ENCODE measurements around the gene HTN3.
"Not testable (repeated sequence)": the region's sequence is repeated elsewhere in the genome, so short reads cannot be mapped to it uniquely, and the experiment has no call there.

HTN3 gene

DNA sequence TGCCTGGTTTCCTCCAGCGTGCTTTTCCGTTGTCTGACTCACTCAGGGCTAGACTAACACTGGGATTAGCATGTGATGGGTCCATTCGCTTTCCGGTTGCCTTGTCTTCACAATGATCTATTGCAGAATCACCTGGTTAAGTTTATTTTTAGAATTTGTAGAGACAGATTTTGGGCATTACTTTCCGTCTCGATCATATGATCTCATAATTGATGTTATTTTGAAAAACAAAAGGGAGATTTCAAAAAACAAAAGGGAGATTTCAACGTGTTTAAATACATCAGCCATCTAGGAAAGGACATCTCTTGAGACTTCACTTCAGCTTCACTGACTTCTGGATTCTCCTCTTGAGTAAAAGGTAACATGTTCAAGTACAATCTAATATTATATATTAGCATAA lies at the start of gene HTN3:
HTN3 (plus strand) TSS at position 301 of the 400 bp plus-strand sequence. CDS start 2,282 bp downstream, outside the sequence.
- in situ Hi-C loops (cut with MboI; ENCODE audit: low sequenced_read_pairs): not testable (repeated sequence)

DNA sequence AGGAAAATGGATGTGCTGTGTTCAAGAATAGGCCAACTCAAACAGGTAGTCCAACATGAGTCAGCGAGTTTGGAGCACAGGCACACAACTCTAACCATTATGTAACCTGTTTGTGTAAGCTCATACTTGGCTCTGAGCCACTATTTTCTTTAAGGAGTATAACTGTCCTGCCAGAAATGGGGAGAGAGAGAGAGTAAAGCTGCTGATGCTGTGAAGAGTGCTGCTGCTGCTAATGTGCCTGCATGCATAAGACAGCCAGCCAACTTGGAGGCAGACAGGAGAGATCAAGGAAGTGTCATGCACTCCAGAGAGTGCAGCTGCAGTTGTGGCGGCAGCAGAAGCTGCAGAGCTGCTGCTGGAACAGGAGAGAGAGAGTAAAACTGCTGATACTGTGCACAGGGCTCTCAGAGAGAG lies 44.2 kb upstream of the HTN3 start:
- in situ Hi-C loops (cut with MboI; ENCODE audit: low sequenced_read_pairs): no loop called here

DNA sequence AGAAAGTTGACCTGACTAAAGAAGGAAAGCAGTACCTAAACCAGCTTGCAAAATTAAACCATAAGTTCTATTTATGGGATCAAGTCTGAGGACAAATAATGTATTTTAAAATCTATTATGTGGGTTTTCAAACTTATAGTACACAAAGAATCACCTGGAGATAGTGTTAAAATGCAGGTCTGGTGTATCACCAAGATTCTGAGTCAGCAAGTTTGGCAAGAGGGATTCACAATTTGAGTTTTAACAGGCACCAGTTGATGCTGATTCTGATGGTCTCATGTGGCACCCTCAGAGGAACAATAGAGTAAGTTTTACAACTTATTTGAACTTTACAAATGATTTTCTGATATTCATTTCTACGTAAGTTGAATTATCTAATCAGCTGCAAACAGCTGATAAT lies 41.6 kb upstream of the HTN3 start:
- in situ Hi-C loops (cut with MboI; ENCODE audit: low sequenced_read_pairs): no loop called here

DNA sequence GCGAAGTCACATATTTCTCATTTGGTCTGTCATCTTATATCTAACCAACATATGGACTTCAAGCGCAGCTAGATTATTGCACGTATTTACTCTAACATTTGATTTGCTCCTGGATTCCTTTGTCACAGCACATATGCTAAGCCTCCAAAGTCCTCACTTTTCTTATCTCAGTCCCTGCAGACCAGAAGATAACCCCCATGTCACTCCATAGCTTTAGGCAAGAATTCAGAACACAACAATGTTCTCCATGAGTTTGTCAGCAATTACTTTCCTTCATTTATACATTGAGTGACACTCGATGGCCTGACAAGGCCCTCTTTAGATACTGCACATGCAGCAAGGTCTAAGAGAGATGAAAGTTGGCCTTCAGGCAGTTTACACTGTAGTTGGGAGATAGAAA lies 37.2 kb upstream of the HTN3 start:
- in situ Hi-C loops (cut with MboI; ENCODE audit: low sequenced_read_pairs): no loop called here

DNA sequence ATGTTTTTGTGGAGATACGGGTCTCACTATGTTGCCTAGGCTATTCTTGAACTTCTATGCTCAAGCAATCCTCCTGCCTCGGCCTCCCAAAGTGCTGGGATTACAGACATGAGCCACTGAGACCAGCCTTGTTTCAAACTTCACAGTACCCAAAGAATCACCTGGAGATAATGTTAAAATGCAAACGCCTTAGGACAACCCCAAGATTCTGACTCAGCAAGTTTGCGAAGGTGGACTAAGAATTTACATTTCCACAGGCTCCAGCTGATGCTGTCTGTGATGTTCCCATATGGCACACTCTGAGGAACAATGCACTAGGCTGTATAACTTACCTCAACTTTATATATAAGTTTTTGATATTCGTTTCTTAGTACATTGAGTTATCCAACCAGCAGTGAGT lies 33.5 kb upstream of the HTN3 start:
- in situ Hi-C loops (cut with MboI; ENCODE audit: low sequenced_read_pairs): no loop called here

DNA sequence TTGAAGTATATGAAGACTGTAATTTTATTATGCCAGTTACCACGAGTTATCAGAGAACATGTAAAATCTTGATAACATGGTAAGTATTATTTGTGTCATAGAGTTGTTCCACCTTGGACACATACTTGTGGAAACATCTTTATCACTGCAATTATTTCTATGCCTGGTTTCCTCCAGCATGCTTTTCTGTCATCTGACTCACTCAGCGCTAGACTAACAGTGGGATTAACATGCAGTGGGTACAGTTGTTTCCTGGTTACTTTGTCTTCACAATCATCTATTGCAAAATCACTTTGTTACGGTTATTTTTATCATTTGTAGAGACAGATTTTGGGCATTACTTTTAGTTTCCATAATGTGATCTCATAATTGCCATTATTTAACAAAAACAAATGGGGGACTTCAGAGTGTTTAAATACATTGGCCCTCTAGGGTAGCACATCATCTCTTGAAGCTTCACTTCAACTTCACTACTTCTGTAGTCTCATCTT lies 32.7 kb upstream of the HTN3 start, which contains the start of gene STATH:
STATH (plus strand) TSS at position 441 of the 491 bp plus-strand sequence. CDS start 2,472 bp downstream, outside the sequence.
- in situ Hi-C loops (cut with MboI; ENCODE audit: low sequenced_read_pairs): no loop called here

DNA sequence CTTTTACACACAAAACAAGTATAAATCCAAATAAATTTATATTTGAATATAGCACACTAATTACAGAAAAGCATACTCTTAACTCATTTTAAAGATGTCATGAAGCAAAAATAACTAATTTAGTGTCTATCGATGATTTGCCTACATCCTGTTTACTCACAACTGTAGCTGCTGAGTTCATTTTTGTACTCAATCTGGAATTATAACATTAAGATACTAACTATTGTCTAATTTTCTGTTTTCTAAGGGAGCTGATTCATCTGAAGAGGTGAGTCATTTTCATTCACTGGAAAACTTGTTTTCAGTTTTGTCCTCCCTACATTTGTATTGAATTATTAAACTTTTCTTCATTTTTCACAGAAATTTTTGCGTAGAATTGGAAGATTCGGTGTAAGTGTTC lies 28.8 kb upstream of the HTN3 start:
- in situ Hi-C loops (cut with MboI; ENCODE audit: low sequenced_read_pairs): no loop called here

DNA sequence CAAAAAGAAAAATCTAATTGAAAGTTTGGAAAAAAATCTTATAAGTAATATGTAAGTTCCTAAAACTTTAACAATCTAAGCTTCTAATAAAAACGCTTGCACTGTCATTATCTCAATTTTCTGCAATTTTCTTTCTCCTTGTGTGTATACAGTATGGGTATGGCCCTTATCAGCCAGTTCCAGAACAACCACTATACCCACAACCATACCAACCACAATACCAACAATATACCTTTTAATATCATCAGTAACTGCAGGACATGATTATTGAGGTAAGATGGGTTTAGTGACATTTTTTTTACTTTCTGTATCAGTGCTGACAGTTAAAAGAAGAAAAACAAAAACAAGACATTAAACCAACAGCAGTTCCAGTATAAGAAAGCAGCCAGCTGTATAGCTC lies 27.5 kb upstream of the HTN3 start:
- in situ Hi-C loops (cut with MboI; ENCODE audit: low sequenced_read_pairs): no loop called here

DNA sequence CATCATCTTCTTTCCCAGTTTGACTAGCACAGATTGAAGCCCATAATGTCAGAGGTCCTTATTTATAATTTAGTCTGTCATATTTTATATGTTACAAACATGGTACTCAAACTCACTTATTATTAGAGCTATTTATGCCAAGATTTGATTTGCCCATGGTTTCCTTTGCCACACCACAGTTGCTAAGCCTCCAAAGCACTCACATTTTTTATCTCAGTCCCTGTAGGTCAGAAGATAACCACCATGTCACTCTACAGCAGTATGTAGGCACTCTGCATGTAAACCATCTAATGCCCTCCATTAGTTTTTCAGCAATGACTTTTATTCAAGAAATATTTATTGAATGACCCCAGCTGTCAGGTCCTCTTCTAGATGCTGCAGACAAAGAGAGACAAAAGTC lies 25.8 kb upstream of the HTN3 start:
- in situ Hi-C loops (cut with MboI; ENCODE audit: low sequenced_read_pairs): no loop called here

DNA sequence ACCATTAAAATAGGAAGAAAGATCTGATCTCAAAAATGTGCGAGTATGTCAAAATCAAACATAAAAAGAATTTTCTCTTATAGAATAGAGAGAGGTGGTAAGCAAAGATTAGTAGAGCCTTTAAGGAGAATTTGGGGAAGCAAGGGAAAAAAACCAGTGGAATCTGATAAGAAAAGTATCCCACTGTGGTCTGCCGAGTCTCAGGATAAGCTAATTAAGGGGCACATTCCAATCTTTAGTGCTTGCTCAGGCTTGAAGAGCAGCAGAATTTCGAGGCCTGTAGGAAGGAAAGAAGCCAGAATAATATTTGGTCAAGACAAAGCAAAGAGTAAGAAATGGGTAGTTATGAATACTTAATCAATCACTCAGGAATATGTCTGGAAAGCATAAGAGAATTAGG lies 19.5 kb upstream of the HTN3 start:
- in situ Hi-C loops (cut with MboI; ENCODE audit: low sequenced_read_pairs): no loop called here

DNA sequence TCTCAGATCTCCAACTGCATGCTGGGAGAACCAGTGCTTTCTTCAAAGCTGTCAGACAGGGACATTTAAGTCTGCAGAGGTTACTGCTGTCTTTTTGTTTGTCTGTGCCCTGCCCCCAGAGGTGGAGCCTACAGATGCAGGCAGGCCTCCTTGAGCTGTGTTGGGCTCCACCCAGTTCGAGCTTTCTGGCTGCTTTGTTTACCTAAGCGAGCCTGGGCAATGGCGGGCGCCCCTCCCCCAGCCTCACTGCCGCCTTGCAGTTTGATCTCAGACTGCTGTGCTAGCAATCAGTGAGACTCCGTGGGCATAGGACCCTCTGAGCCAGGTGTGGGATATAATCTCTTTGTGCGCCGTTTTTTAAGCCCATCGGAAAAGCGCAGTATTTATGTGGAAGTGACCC lies 9.3 kb upstream of the HTN3 start:
- in situ Hi-C loops (cut with MboI; ENCODE audit: low sequenced_read_pairs): not testable (repeated sequence)

DNA sequence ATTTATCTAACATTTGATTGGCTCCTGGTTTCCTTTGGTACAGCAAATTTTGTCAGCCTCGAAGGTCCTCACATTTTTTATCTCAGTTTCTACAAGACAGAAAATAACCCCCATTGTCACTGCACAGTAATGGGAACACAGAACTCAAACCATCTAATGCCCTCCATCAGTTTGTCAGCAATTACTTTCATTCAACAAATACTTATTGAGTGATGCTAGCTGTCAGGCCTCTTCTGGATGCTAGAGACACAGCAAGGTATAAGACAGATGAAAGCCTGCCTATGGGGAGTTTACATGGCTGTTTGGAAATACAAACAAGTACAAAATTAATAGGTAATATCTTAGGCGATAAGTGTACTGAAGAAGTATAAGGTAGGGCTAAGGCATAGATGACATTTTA lies 5.0 kb upstream of the HTN3 start:
- in situ Hi-C loops (cut with MboI; ENCODE audit: low sequenced_read_pairs): no loop called here

DNA sequence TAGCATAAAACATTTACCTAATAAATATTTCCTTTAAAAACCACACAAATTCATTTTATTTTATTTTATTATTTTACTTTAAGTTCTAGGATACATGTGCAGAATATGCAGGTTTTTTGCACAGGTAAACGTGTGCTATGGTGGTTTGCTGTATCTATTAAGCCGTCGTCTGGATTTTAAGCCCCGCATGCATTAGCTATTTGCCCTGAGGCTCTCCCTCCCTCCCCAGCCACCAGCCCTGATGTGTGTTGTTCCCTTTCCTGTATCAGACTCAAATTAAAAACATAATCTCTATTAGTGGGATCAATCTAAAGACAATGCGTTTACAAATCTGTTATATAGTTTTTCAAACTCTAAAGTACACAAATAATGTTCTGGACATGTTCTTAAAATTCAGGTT lies 1.2 kb upstream of the HTN3 start:
- in situ Hi-C loops (cut with MboI; ENCODE audit: low sequenced_read_pairs): no loop called here

DNA sequence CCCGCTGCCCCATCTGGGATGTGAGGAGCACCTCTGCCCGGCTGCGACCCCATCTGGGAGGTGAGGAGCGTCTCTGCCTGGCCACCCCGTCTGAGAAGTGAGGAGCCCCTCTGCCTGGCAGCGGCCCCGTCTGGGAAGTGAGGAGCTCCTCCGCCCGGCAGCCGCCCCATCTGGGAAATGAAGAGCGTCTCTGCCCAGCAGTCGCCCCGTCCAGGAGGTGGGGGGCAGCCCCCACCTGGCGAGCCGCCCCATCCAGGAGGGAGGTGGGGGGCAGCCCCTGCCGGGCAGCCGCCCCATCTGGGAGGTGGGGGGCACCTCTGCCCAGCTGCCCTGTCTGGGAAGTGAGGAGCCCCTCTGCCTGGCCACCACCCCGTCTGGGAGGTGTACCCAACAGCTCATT lies 9.3 kb downstream of the HTN3 start:
- in situ Hi-C loops (cut with MboI; ENCODE audit: low sequenced_read_pairs): not testable (repeated sequence)

DNA sequence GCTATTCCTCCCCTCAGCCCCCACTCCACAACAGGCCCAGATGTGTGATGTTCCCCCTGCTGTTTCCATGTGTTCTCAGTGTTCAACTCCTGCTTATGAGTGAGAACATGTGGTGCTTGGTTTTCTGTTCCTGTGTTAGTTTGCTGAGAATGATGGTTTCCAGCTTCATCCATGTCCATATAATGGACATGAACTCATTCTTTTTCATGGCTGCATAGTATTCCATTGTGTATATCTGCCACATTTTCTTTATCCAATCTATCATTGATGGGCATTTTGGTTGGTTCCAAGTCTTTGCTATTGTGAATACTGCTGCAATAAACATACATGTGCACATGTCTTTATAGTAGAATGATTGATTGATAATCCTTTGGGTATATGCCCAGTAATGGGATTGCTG lies 11.7 kb downstream of the HTN3 start:
- in situ Hi-C loops (cut with MboI; ENCODE audit: low sequenced_read_pairs): not testable (repeated sequence)

DNA sequence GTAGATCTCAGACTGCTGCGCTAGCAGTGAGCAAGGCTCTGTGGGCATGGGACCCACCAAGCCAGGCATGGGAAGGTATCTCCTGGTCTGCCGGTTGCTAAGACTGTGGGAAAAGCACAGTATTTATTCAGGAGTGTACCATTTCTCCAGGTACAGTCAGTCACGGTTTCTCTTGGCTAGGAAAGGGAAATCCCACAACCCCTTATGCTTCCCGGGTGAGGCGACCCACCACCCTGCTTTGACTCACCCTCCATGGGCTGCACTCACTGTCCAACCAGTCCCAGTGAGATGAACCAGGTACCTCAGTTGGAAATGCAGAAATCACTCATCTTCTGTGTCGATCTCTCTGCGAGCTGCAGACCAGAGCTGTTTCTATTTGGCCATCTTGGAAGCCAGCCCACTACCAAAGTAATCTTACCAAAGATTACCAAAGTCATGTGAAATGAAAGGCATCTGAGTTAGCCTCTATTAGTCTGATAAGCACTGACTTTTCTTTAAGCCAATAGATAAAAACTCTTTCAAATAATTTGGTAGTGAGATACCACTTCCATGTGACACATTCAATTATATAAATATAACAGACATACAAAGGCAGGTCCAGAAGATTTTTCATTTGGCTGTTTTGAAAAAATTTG lies 13.5 kb downstream of the HTN3 start:
- in situ Hi-C loops (cut with MboI; ENCODE audit: low sequenced_read_pairs): no loop called here

DNA sequence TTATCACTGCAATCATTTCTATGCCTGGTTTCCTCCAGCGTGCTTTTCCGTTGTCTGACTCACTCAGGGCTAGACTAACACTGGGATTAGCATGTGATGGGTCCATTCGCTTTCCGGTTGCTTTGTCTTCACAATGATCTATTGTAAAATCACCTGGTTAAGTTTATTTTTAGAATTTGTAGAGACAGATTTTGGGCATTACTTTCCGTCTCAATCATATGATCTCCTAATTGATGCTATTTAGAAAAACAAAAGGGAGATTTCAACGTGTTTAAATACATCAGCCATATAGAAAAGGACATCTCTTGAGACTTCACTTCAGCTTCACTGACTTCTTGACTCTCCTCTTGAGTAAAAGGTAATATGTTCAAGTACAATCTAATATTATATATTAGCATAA lies 21.9 kb downstream of the HTN3 start, which contains the start of gene HTN1:
HTN1 (plus strand) TSS at position 301 of the 400 bp plus-strand sequence. CDS start 2,639 bp downstream, outside the sequence.
- in situ Hi-C loops (cut with MboI; ENCODE audit: low sequenced_read_pairs): not testable (repeated sequence)

DNA sequence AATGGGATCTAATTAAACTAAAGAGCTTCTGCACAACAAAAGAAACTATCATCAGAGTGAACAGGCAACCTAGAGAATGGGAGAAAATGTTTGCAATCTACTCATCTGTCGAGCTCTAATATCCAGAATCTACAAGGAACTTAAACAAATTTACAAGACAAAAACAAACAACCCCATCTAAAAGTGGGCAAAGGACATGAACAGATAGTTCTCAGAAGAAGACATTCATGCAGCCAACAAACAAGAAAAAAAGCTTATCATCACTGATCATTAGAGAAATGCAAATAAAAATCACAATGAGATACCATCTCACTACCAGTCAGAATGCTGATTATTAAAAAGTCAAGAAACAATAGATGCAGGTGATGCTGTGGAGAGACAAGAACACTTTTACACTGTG lies 28.3 kb downstream of the HTN3 start:
- in situ Hi-C loops (cut with MboI; ENCODE audit: low sequenced_read_pairs): not testable (repeated sequence)

DNA sequence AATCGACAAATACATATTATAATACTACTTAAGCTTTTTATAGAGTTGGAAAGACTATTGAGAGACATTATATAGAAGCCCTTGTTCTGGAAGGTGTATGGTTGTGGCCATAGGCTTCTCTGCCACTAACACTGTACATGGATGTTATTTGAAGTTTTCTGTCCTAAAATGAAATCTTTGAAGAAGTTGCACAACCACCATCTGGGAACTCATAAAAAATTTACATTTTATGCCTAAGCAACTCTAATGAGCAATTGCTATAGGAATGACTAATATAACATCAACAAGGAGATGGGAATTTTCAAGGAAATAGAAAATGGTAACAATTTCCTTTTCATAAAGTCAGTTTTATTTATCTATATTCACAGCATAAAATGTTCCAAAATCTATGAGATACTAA lies 29.4 kb downstream of the HTN3 start:
- in situ Hi-C loops (cut with MboI; ENCODE audit: low sequenced_read_pairs): no loop called here

DNA sequence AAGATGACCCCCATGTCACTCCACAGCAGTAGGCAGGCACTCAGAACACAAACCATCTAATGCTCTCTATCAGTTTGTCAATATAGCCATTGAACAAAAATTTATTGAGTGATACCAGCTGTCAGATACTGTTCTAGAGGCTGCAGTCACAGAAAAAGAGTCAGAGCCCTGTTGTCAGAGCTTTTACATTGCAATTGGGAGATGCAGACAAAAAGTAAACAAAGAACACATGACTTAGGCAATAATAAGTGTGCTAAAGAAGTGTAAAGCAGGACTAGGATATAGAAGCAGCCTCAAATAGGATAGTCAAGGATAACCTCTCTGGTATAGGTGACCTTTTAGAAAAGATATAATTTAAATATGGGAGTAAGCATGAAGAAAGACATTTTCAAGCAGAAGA lies 30.9 kb downstream of the HTN3 start:
- in situ Hi-C loops (cut with MboI; ENCODE audit: low sequenced_read_pairs): no loop called here

DNA sequence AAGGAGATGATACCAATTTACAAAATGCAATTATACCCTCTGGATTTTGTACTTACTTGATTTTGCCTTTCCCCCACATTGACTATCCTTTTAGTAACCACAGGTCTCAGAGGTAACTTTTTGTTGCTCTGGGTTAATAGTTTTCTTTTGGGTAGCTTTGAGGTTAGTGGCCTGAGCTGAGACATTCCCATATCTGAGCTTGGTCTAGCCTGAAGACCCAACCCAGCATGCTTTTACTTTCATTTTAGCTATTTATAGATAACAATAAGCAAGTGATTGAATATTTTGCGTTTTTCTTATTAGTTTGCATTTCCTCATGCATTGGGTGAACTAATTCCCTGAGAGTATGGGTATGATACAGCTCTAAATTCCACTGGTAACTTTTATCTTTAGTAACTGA lies 33.7 kb downstream of the HTN3 start:
- in situ Hi-C loops (cut with MboI; ENCODE audit: low sequenced_read_pairs): no loop called here

DNA sequence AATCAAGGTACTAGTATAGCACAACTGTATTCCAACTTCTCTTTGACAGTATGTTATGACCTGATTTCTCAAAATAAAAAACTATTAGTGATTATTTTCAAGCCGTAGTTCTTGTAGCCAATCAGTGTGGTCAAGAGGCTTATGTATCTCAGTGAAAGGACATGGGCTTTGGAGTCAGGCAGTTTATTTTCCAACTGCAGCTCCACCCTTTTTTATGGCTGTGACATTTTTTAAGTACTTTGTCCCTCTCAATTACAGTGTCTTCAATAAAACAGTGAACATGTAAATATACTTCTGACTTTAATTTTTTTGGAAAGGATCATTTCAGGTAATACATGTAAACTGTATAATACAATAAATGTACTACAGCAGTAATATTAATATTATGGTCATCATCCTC lies 51.9 kb downstream of the HTN3 start:
- in situ Hi-C loops (cut with MboI; ENCODE audit: low sequenced_read_pairs): no loop called here
